Measurements from ENCODE around the gene SLC24A3. TPM values are rescaled to one million over a fixed set of nuclear protein-coding genes. Genes with fewer than 3 reads are reported as not detected.

SLC24A3 gene
- total and polyA plus RNA-seq, 2 experiments from 2014 or later = not detected

- H4K20me1 ChIP-seq (ENCODE audit: insufficient read depth) = 0 out of 2 replicates have a peak, but pooled peaks cover 6% of the 10 kb centered on the region
- H3K36me3 ChIP-seq (ENCODE audit: low read depth) = no peaks in the 10 kb centered on the region
- H3K27me3 ChIP-seq (replicated peaks; ENCODE audit: insufficient read depth) = no peaks in the 10 kb centered on the region
- H3K9ac ChIP-seq = no peak overlapping the region
- no peaks in the 10 kb centered on the region for H3K4me1 ChIP-seq (ENCODE audit: insufficient read depth)
- H3K4me3 ChIP-seq = no peak overlapping the region
- no peak overlapping the region for H3K27ac ChIP-seq
- H3K79me2 ChIP-seq (ENCODE audit: insufficient read depth) = peaks cover 29% of the 10 kb centered on the region
- no peak for TF ChIP-seq EZH2 (IDR thresholded peaks at IDR 0.05; ENCODE audit: insufficient read depth, poor library complexity, severe bottlenecking)
- no peak for TF ChIP-seq EZH2phosphoT487 (IDR thresholded peaks at IDR 0.05; ENCODE audit: insufficient read depth, low read depth)
- no peaks in the 10 kb centered on the region for H3K9me3 ChIP-seq (ENCODE audit: low read depth)
- no peak overlapping the region for H2AFZ ChIP-seq
- 0 out of 2 replicates have a peak, but pooled peaks cover 10% of the 10 kb centered on the region for H3F3A ChIP-seq (ENCODE audit: insufficient read depth)
- H3K9me2 ChIP-seq (ENCODE audit: insufficient read depth) = no peaks in the 10 kb centered on the region
- DNase-seq = no peak
- 73 to 75% methylated on average over 3 to 4 of the region's 4 CpGs for WGBS, 2 experiments (ENCODE audit: low coverage in 1 of 2, low lambda C conversion rate in 2 of 2, missing lambda C conversion rate in 2 of 2)
- in situ Hi-C loops (cut with MboI) = no loop called here
- H3K4me2 ChIP-seq (ENCODE audit: unreplicated experiment) = no peak overlapping the region
Observed at GRCh38 chr20:19765913-19766312, 553.5 kb downstream of the SLC24A3 start.

GRCh38 chr20:19767070-19767469, 554.6 kb downstream of the SLC24A3 start:
- Histone ChIP-seq H3K4me2 (ENCODE audit: unreplicated experiment) (no peak overlapping the region), H3K36me3 (ENCODE audit: low read depth) (no peaks in the 10 kb centered on the region), H3K9ac (no peak overlapping the region), H3K79me2 (ENCODE audit: insufficient read depth) (peaks cover 27% of the 10 kb centered on the region), H3K27ac (no peak overlapping the region), H3K27me3 (replicated peaks; ENCODE audit: insufficient read depth) (no peaks in the 10 kb centered on the region), H3K4me3 (no peak overlapping the region), H3K9me2 (ENCODE audit: insufficient read depth) (no peaks in the 10 kb centered on the region), H3F3A (ENCODE audit: insufficient read depth) (no peaks in the 10 kb centered on the region), H3K9me3 (ENCODE audit: low read depth) (no peaks in the 10 kb centered on the region), H4K20me1 (ENCODE audit: insufficient read depth) (0 out of 2 replicates have a peak, but pooled peaks cover 1% of the 10 kb centered on the region), H3K4me1 (ENCODE audit: insufficient read depth) (no peaks in the 10 kb centered on the region), H2AFZ (no peak overlapping the region)
- DNase-seq = no peak
- WGBS, 2 experiments (ENCODE audit: low coverage in 1 of 2, low lambda C conversion rate in 2 of 2, missing lambda C conversion rate in 2 of 2) = 66 to 71% methylated on average over 4 of the region's 4 CpGs
- no peak for TF ChIP-seq EZH2 (IDR thresholded peaks at IDR 0.05; ENCODE audit: insufficient read depth, poor library complexity, severe bottlenecking)
- no peak for TF ChIP-seq EZH2phosphoT487 (IDR thresholded peaks at IDR 0.05; ENCODE audit: insufficient read depth, low read depth)
- in situ Hi-C loops (cut with MboI) = no loop called here

- H3K4me2 ChIP-seq (ENCODE audit: unreplicated experiment) = no peak overlapping the region
- no peaks in the 10 kb centered on the region for H3K9me3 ChIP-seq (ENCODE audit: low read depth)
- H3K27me3 ChIP-seq (replicated peaks; ENCODE audit: insufficient read depth) = no peaks in the 10 kb centered on the region
- H2AFZ ChIP-seq = no peak overlapping the region
- H3K9ac ChIP-seq = no peak overlapping the region
- no peaks in the 10 kb centered on the region for H4K20me1 ChIP-seq (ENCODE audit: insufficient read depth)
- H3K36me3 ChIP-seq (ENCODE audit: low read depth) = no peaks in the 10 kb centered on the region
- H3K4me3 ChIP-seq = no peak overlapping the region
- peaks cover 31% of the 10 kb centered on the region for H3K79me2 ChIP-seq (ENCODE audit: insufficient read depth)
- H3K27ac ChIP-seq = no peak overlapping the region
- WGBS, 2 experiments (ENCODE audit: low coverage in 1 of 2, low lambda C conversion rate in 2 of 2, missing lambda C conversion rate in 2 of 2) = 83 to 86% methylated on average over 7 of the region's 7 CpGs
- H3K4me1 ChIP-seq (ENCODE audit: insufficient read depth) = no peaks in the 10 kb centered on the region
- no peak for DNase-seq
- in situ Hi-C loops (cut with MboI) = no loop called here
- no peak for TF ChIP-seq EZH2phosphoT487 (IDR thresholded peaks at IDR 0.05; ENCODE audit: insufficient read depth, low read depth)
- TF ChIP-seq EZH2 (IDR thresholded peaks at IDR 0.05; ENCODE audit: insufficient read depth, poor library complexity, severe bottlenecking) = no peak
- H3F3A ChIP-seq (ENCODE audit: insufficient read depth) = no peaks in the 10 kb centered on the region
- H3K9me2 ChIP-seq (ENCODE audit: insufficient read depth) = no peaks in the 10 kb centered on the region
Observed at GRCh38 chr20:19768325-19768842, 555.9 kb downstream of the SLC24A3 start.

- no peak overlapping the region for H2AFZ ChIP-seq
- TF ChIP-seq EZH2 (IDR thresholded peaks at IDR 0.05; ENCODE audit: insufficient read depth, poor library complexity, severe bottlenecking) = no peak
- TF ChIP-seq EZH2phosphoT487 (IDR thresholded peaks at IDR 0.05; ENCODE audit: insufficient read depth, low read depth) = no peak
- no peak for DNase-seq
- H4K20me1 ChIP-seq (ENCODE audit: insufficient read depth) = no peaks in the 10 kb centered on the region
- no peak overlapping the region for H3K9ac ChIP-seq
- no peak overlapping the region for H3K4me3 ChIP-seq
- peaks cover 27% of the 10 kb centered on the region for H3K79me2 ChIP-seq (ENCODE audit: insufficient read depth)
- H3K36me3 ChIP-seq (ENCODE audit: low read depth) = no peaks in the 10 kb centered on the region
- no peaks in the 10 kb centered on the region for H3K9me3 ChIP-seq (ENCODE audit: low read depth)
- H3K4me2 ChIP-seq (ENCODE audit: unreplicated experiment) = no peak overlapping the region
- no peak overlapping the region for H3K27ac ChIP-seq
- H3K9me2 ChIP-seq (ENCODE audit: insufficient read depth) = no peaks in the 10 kb centered on the region
- no peaks in the 10 kb centered on the region; the same call in 1 of the 2 replicates for H3K4me1 ChIP-seq (ENCODE audit: insufficient read depth)
- H3F3A ChIP-seq (ENCODE audit: insufficient read depth) = no peaks in the 10 kb centered on the region
- H3K27me3 ChIP-seq (replicated peaks; ENCODE audit: insufficient read depth) = no peaks in the 10 kb centered on the region
- WGBS, 2 experiments (ENCODE audit: low coverage in 1 of 2, low lambda C conversion rate in 2 of 2, missing lambda C conversion rate in 2 of 2) = 63 to 69% methylated on average over 2 of the region's 2 CpGs
- in situ Hi-C loops (cut with MboI) = no loop called here
Observed at GRCh38 chr20:19769507-19769906, 557.1 kb downstream of the SLC24A3 start.
